Suppressor macrophage (primary cell): ENCODE measurements around the gene PBX4.

ENCODE experiments used
- DNase-seq, 4 experiments: peaks; one replicate each; pipeline ENCODE4 v3.0.0-alpha.2; 2020 to 2022

The PBX4 gene

DNA sequence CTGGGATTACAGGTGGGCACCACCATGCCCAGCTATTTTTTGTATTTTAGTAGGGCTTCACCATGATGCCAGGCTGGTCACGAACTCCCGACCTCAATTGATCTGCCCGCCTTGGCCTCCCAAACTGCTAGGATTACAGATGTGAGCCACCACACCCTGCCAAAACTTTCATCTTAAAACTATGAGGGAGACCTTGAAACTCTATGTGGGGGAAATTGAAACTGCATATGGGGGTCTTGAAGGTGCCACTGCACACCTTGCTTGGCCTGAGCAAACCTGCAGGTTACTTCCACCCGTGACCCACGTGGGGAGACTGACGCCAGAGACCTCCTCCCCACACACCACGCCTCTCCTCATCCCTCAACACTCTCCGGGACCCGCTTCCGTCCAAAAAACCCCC, 64.8 kb downstream of the PBX4 start:
- no peak for DNase-seq

DNA sequence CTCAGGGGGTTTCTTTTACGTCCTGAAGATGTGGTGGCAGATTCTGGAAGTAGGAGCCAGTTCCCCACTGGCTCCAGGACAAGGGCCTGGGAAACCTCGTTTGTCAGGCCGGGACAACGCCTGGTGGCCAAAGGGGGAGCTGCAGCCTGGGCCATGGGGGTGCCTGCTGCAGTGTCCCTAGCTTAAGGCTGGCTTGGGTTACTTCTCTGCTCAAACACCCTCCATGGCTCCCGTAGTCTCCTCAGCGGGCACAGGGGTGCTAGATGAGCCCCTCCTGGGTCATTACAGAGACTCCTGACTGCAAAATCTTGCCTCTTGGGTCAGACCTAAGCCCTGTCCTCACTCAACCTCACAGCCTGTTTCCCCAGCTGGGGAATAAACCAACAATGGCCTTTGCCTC, 65.7 kb downstream of the PBX4 start:
- peak; percentile 44 to 78 (median 55) for DNase-seq

- DNase-seq: no peak
These were observed 66.7 kb downstream of the PBX4 start for GRCh38 chr19:19551853-19552192.

- DNase-seq: no peak
These were observed 67.3 kb downstream of the PBX4 start for GRCh38 chr19:19550972-19551852.

GRCh38 chr19:19550485-19550929, 68.0 kb downstream of the PBX4 start:
- no peak for DNase-seq

DNA sequence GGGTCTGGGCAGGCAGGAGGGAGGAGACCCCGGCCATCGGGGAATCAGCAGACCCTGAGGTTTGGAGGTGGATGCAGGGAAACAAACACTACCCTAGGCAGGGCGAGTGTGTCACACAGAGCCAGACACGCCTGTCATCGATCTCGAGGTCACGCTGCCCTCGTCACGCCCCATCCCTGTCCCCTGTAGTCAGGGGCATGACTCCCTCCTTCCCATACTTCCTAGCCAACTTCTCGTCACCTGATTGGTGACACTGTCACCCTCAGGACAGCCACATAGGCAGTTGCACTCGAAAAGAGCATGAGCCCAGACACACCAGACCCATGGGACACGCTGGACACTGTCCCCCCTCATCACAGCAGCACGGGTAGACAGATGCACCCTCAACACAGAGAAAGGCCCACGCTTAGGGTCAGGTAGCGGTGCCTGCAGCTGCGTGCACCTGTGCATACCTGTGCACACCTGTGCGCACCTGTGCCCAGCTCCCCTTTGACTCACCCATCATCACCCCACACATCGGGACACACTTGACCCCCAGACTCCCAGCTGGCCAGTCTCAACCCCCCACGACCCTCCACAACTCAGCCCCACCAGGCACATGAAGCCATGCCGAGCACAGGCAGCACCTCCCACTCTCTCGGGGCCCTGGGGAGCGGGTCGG, 68.6 kb downstream of the PBX4 start:
- DNase-seq: peak in 2 of 4 experiments; percentile 20 to 36

GRCh38 chr19:19548915-19549759, 69.3 kb downstream of the PBX4 start:
- DNase-seq: peak in 3 of 4 experiments; percentile 30 to 40 (median 36)

- DNase-seq: no peak
These were observed 70.7 kb downstream of the PBX4 start for GRCh38 chr19:19547674-19548336.

GRCh38 chr19:19546751-19547162, 71.7 kb downstream of the PBX4 start:
- no peak for DNase-seq

DNA sequence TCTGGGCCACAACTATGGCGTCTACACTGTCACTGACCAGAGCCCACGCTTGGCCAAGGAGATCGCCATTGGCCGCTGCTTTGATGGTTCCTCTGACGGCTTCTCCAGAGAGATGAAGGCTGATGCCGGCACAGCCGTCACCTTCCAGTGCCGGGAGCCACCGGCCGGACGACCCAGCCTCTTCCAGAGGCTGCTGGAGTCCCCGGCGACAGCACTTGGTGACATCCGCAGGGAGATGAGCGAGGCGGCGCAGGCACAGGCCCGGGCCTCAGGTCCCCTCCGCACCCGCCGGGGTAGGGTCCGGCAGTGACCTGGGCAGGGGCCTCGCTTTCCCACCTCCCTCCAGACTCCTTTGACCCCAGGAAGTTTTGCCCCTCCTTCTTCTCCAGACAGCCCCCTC, 72.8 kb downstream of the PBX4 start:
- DNase-seq: no peak

DNA sequence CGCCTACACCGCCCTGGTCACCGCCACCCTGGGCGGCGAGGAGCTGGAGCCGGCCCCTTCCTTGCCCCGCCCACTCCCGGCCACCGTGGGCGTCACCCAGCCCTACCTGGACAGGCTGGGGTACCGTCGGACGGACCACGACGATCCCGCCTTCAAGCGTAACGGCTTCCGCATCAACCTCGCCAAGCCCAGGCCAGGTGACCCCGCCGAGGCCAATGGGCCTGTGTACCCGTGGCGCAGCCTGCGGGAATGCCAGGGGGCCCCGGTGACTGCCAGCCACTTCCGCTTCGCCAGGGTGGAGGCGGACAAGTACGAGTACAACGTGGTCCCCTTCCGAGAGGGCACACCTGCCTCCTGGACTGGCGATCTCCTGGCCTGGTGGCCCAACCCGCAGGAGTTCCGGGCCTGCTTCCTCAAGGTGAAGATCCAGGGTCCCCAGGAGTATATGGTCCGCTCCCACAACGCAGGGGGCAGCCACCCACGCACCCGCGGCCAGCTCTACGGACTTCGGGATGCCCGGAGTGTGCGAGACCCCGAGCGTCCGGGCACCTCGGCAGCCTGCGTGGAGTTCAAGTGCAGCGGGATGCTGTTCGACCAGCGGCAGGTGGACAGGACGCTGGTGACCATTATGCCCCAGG, 73.4 kb downstream of the PBX4 start:
- no peak for DNase-seq

DNA sequence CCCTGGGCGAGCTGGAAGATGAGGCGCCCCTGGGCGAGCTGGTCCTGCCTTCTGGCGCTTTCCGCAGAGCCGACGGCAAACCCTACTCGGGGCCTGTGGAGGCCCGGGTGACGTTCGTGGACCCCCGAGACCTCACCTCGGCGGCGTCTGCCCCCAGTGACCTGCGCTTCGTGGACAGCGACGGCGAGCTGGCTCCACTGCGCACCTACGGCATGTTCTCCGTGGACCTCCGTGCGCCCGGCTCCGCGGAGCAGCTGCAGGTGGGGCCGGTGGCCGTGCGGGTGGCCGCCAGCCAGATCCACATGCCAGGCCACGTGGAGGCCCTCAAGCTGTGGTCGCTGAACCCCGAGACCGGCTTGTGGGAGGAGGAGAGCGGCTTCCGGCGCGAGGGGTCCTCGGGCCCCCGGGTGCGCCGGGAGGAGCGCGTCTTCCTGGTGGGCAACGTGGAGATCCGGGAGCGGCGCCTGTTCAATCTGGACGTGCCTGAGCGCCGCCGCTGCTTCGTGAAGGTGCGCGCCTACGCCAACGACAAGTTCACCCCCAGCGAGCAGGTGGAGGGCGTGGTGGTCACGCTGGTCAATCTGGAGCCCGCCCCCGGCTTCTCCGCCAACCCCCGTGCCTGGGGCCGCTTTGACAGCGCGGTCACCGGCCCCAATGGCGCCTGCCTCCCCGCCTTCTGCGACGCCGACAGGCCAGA, 74.1 kb downstream of the PBX4 start:
- no peak for DNase-seq

DNA sequence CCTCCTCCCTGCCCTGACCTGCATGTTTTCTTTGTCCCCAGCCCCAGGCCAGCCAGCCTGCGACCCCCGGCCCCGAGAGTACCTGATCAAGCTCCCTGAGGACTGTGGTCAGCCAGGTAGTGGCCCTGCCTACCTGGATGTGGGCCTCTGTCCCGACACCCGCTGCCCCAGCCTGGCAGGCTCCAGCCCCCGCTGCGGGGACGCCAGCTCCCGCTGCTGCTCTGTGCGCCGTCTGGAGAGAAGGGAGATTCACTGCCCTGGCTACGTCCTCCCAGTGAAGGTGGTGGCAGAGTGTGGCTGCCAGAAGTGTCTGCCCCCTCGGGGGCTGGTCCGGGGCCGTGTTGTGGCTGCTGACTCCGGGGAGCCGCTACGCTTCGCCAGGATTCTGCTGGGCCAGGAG, 74.8 kb downstream of the PBX4 start:
- no peak for DNase-seq

DNA sequence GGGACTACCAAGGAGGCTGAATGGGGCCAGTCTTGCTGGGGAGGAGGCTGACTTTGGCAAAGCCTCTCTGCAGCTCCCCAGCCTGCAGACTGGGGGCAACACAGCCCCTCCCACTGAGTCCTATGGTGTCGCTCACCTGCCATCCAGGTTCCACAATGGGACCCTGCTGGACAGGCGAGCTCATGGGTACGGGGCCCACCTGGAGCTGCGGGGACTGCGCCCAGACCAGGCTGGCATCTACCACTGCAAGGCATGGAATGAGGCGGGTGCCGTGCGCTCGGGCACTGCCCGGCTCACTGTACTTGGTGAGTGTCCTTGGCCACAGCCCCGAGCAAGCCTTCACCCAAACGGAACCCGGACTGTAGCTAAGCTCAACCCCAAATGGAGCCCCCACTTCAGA, 75.4 kb downstream of the PBX4 start:
- no peak for DNase-seq

DNA sequence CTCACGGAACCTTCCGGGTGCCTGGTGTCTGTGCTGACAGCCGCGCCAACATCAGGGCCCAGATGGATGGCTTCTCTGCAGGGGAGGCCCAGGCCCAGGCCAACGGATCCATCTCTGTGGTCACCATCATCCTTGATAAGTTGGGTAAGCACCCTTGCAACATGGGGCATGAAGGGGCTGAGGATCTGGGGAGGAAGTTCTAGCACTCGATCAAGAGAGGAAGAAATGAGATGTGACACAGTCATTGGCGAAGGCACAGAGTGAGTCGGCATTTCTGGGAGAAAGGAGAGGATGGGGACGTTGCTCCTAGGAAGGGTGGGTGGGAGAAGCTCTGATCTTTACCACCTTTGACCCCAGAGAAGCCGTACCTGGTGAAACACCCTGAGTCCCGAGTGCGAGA, 76.0 kb downstream of the PBX4 start:
- peak; percentile 49 to 66 (median 65) for DNase-seq

DNA sequence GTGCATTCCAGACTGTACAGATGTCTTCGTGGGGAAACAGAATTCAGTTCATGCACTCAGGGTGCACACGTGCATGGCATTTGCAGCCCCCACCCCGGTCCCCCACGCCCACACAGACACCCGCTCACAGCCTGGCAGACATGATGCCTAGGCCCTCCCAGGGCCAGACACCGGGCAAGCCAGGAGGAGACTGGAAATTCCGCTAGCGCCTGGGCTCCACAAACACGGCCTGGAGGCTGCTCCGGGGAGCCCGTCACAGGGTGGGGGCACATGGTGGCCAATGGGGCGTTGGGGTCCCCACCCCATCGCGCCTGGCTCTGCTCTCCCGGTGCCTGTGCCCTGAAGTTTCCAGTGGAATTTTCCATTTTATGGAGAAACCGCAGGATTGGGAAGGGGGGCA, 76.9 kb downstream of the PBX4 start:
- DNase-seq: no peak

GRCh38 chr19:19540715-19541515, 77.6 kb downstream of the PBX4 start:
- peak; percentile 31 to 63 (median 42) for DNase-seq

DNA sequence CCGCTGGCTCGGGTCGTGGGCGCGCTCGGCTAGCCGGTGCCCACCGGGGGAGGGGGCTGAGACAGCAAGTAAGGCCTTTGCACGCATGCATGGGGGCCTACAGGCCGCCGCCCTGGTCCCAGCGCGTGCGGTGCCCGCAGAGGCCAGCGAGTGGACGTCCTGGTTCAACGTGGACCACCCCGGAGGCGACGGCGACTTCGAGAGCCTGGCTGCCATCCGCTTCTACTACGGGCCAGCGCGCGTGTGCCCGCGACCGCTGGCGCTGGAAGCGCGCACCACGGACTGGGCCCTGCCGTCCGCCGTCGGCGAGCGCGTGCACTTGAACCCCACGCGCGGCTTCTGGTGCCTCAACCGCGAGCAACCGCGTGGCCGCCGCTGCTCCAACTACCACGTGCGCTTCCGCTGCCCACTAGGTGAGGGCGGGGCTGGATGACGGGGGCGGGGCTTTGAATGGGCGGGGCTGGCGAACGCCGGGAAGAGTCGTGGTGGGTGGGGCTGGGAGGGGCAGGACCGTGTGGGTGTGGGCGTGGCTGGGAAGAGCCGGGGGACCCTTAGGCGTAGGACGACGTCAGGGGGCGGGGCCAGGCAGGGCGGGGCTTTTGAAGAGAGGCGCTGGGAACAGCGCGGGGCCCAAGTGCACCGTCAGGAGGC, 78.3 kb downstream of the PBX4 start:
- DNase-seq: peak; percentile 65 to 87 (median 77)

DNA sequence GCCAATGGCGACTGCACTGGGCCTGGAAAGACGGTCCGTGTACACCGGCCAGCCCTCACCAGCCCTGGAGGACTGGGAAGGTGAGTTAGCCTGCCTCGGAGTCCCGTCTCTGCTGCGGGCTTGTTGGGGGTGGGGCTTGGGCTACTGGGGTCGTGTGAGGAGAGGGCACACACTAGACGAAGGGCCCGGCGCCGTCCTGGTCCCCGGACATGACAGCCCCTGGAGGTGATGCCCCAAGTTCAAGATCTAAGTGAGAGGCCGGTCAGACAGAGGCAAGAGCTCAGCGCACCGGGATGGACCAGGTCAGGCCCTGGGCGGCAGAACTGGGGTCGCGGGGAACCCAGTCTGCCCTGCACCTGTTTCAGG, 78.8 kb downstream of the PBX4 start:
- DNase-seq: no peak

- no peak for DNase-seq
These were observed 79.7 kb downstream of the PBX4 start for GRCh38 chr19:19538785-19539166.
